Measurements from ENCODE around the gene MAN1A2. TPM values are rescaled to one million over a fixed set of nuclear protein-coding genes. Genes with fewer than 3 reads are reported as not detected.

Gene MAN1A2
- total RNA-seq, 1 donor, result 51.0 TPM

DNA sequence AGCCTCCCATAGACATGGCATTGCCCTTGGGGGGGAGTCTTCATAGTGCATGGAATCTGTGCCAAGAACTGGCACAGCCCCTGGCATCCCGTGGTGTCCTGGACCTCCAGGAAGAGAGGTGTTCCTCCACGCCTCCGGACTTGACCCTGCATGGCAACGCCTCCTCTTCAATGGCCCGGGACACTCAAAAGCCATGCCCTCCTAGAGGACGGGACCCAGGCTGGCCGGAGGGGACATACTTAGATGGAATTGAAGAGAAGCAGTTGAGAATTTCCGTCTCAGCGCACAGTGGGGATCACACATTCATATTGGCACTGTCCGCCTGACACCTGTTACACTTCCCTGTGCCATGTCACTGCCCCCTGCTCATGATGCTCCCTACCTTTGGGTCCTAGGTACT lies 200.2 kb downstream of the MAN1A2 start:
- no peaks in the 10 kb centered on the region for H3K4me1 ChIP-seq (ENCODE audit: insufficient read depth, low read length)
- H3K27ac ChIP-seq (ENCODE audit: low read depth, low read length), result no peak overlapping the region
- peaks cover 20% of the 10 kb centered on the region for H3K27me3 ChIP-seq (ENCODE audit: insufficient read depth, low read length)
- no peaks in the 10 kb centered on the region for H3K36me3 ChIP-seq (ENCODE audit: insufficient read depth, low read length)
- no peak overlapping the region for H3K4me2 ChIP-seq (ENCODE audit: insufficient read depth, low read length)
- H2AFZ ChIP-seq (ENCODE audit: low read length), result no peak overlapping the region
- DNase-seq (ENCODE audit: insufficient read length, low spot score, missing footprints), result no peak
- H3K9me3 ChIP-seq (ENCODE audit: low read depth, low read length), result no peaks in the 10 kb centered on the region
- no peaks in the 10 kb centered on the region for H3K79me2 ChIP-seq (ENCODE audit: insufficient read depth, low read length)
- no peak for TF ChIP-seq CTCF (IDR thresholded peaks at IDR 0.05; ENCODE audit: extremely low read depth, low read depth, low read length)
- H3K4me3 ChIP-seq (ENCODE audit: insufficient read depth, low read length), result no peak overlapping the region
- H4K20me1 ChIP-seq (ENCODE audit: insufficient read depth, low read length), result no peaks in the 10 kb centered on the region

DNA sequence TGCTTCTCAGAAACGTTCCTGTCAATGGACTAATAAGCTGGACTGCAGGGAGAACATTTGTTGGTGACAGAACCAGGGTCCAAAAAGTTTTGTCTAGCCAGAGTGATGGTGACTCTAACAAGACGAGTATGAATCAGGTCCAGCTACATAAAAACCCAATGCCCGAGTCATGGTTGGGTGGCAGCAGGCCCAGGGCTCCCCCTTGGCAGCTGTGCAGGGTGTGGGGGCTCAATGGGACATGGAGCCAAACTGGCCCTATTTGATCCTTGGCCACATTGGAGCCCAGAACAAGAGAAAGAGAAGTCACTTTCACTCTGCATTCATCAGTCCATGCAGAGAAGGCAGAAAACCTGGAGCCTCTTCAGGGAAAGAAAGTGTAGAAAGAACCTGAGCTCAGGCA lies 200.7 kb downstream of the MAN1A2 start:
- H3K27me3 ChIP-seq (ENCODE audit: insufficient read depth, low read length), result peaks cover 20% of the 10 kb centered on the region
- no peak overlapping the region for H3K27ac ChIP-seq (ENCODE audit: low read depth, low read length)
- H2AFZ ChIP-seq (ENCODE audit: low read length), result no peak overlapping the region
- no peak for DNase-seq (ENCODE audit: insufficient read length, low spot score, missing footprints)
- H3K9me3 ChIP-seq (ENCODE audit: low read depth, low read length), result no peaks in the 10 kb centered on the region
- no peaks in the 10 kb centered on the region for H3K4me1 ChIP-seq (ENCODE audit: insufficient read depth, low read length)
- H4K20me1 ChIP-seq (ENCODE audit: insufficient read depth, low read length), result no peaks in the 10 kb centered on the region
- H3K36me3 ChIP-seq (ENCODE audit: insufficient read depth, low read length), result no peaks in the 10 kb centered on the region
- H3K4me2 ChIP-seq (ENCODE audit: insufficient read depth, low read length), result no peak overlapping the region
- no peaks in the 10 kb centered on the region for H3K79me2 ChIP-seq (ENCODE audit: insufficient read depth, low read length)
- H3K4me3 ChIP-seq (ENCODE audit: insufficient read depth, low read length), result no peak overlapping the region
- no peak for TF ChIP-seq CTCF (IDR thresholded peaks at IDR 0.05; ENCODE audit: extremely low read depth, low read depth, low read length)

DNA sequence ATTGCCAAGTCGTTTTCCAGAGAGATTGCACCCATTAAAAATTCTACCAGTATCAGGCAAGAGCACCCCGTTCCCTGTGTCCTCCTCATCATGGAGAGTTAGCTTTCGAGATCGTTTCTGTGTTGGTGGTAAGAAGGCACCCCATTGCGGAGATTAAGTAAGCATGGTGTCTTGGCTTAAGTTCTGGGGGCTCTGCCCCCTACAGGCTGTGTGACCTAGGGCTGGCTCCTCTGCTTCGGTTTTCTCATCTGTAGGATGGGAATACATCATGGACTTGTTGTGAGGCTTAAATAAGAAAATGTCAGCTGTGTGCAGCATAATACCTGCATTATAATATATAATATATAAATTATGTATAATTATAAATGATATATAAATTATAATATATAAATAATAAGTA lies 201.8 kb downstream of the MAN1A2 start:
- H3K79me2 ChIP-seq (ENCODE audit: insufficient read depth, low read length), result no peaks in the 10 kb centered on the region
- H3K36me3 ChIP-seq (ENCODE audit: insufficient read depth, low read length), result no peaks in the 10 kb centered on the region
- no peak overlapping the region for H3K4me2 ChIP-seq (ENCODE audit: insufficient read depth, low read length)
- H3K4me1 ChIP-seq (ENCODE audit: insufficient read depth, low read length), result no peaks in the 10 kb centered on the region
- DNase-seq (ENCODE audit: insufficient read length, low spot score, missing footprints), result no peak
- no peak for TF ChIP-seq CTCF (IDR thresholded peaks at IDR 0.05; ENCODE audit: extremely low read depth, low read depth, low read length)
- no peaks in the 10 kb centered on the region for H4K20me1 ChIP-seq (ENCODE audit: insufficient read depth, low read length)
- H2AFZ ChIP-seq (ENCODE audit: low read length), result no peak overlapping the region
- H3K4me3 ChIP-seq (ENCODE audit: insufficient read depth, low read length), result no peak overlapping the region
- no peaks in the 10 kb centered on the region for H3K9me3 ChIP-seq (ENCODE audit: low read depth, low read length)
- no peak overlapping the region for H3K27ac ChIP-seq (ENCODE audit: low read depth, low read length)
- H3K27me3 ChIP-seq (ENCODE audit: insufficient read depth, low read length), result peaks cover 20% of the 10 kb centered on the region

DNA sequence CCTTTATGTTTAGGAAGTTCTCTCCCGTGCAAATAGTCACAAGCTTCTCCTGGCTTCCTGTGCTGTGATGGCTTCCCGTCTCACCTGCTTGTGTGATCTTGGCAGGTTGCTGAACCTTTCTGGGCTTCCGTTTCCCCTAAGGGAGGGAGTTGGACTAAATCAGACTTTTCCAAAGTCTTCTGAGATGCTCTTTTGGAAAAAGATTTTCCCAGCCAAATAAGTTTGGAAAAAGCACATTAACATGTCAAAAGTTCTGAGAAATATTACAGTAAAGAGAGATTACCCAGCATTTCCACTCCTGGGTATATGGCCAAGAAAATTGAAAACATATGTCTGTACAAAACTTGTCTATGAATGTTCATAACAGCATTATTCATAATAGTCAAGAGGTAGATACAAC lies 202.6 kb downstream of the MAN1A2 start:
- H4K20me1 ChIP-seq (ENCODE audit: insufficient read depth, low read length), result no peaks in the 10 kb centered on the region
- H3K9me3 ChIP-seq (ENCODE audit: low read depth, low read length), result no peaks in the 10 kb centered on the region
- no peaks in the 10 kb centered on the region for H3K36me3 ChIP-seq (ENCODE audit: insufficient read depth, low read length)
- no peaks in the 10 kb centered on the region for H3K79me2 ChIP-seq (ENCODE audit: insufficient read depth, low read length)
- H3K27me3 ChIP-seq (ENCODE audit: insufficient read depth, low read length), result peaks cover 11% of the 10 kb centered on the region
- TF ChIP-seq CTCF (IDR thresholded peaks at IDR 0.05; ENCODE audit: extremely low read depth, low read depth, low read length), result no peak
- no peaks in the 10 kb centered on the region for H3K4me1 ChIP-seq (ENCODE audit: insufficient read depth, low read length)
- no peak overlapping the region for H2AFZ ChIP-seq (ENCODE audit: low read length)
- no peak overlapping the region for H3K4me3 ChIP-seq (ENCODE audit: insufficient read depth, low read length)
- no peak for DNase-seq (ENCODE audit: insufficient read length, low spot score, missing footprints)
- H3K27ac ChIP-seq (ENCODE audit: low read depth, low read length), result no peak overlapping the region
- no peak overlapping the region for H3K4me2 ChIP-seq (ENCODE audit: insufficient read depth, low read length)
